Measurements from ENCODE around the gene CD247.

The CD247 gene

GRCh38 chr1:167541610-167542009, 23.3 kb upstream of the CD247 start:
- Histone ChIP-seq H3K36me3 (replicated peaks; ENCODE audit: insufficient read depth, low read length) (no peaks in the 10 kb centered on the region), H3K9me2 (replicated peaks; ENCODE audit: insufficient read depth, low read length) (no peaks in the 10 kb centered on the region), H3K79me2 (ENCODE audit: low read length) (no peaks in the 10 kb centered on the region), H3K4me2 (ENCODE audit: low read depth, low read length) (peak overlapping the region; percentile 49; the same call in 1 of the 2 replicates), H2AFZ (ENCODE audit: low read length) (no peak overlapping the region), H4K20me1 (ENCODE audit: insufficient read depth, low read length) (no peaks in the 10 kb centered on the region), H3K9me3 (replicated peaks; ENCODE audit: insufficient read depth, low read length) (no peaks in the 10 kb centered on the region), H3K27me3 (replicated peaks; ENCODE audit: insufficient read depth, low read length) (no peaks in the 10 kb centered on the region), H3K4me1 (ENCODE audit: low read length) (peaks cover 43% of the 10 kb centered on the region), H3K27ac (ENCODE audit: low read length) (no peak overlapping the region), H3F3A (ENCODE audit: insufficient read depth, low read length) (peaks cover 21% of the 10 kb centered on the region), H3K9ac (ENCODE audit: low read length) (no peak overlapping the region), H3K4me3 (ENCODE audit: low read length) (no peak overlapping the region)
- no peak for TF ChIP-seq CTCF (IDR thresholded peaks at IDR 0.05; ENCODE audit: low read length)
- no peak for TF ChIP-seq EZH2phosphoT487 (IDR thresholded peaks at IDR 0.05; ENCODE audit: low read length)
- no peak for TF ChIP-seq EZH2 (optimal IDR thresholded peaks at IDR 0.05; ENCODE audit: low read depth, low read length)
- DNase-seq: no peak

DNA sequence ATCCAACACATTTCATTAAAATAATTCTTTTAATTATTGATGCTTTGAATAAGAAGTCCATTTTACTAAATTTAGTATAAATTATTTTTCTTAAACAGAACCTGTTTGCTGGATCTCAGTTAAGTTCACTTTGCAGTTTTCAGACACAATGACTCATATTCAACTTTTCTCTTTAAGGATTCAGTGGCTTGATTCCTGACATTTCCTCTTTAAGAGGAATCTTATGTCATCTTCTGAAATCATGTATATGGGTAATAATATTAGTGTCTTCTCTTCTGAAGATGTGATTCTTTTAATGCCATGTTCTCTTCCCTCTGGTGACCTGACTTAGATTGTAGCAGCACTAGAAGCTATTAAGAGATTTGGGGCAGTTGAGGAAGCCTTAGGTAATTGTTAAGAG, 22.7 kb upstream of the CD247 start:
- Histone ChIP-seq H3K27me3 (replicated peaks; ENCODE audit: insufficient read depth, low read length) (no peaks in the 10 kb centered on the region), H3K9ac (ENCODE audit: low read length) (no peak overlapping the region), H3K79me2 (ENCODE audit: low read length) (no peaks in the 10 kb centered on the region), H3K4me1 (ENCODE audit: low read length) (peaks cover 43% of the 10 kb centered on the region), H3K36me3 (replicated peaks; ENCODE audit: insufficient read depth, low read length) (no peaks in the 10 kb centered on the region), H2AFZ (ENCODE audit: low read length) (no peak overlapping the region), H3K27ac (ENCODE audit: low read length) (no peak overlapping the region), H4K20me1 (ENCODE audit: insufficient read depth, low read length) (no peaks in the 10 kb centered on the region), H3F3A (ENCODE audit: insufficient read depth, low read length) (peaks cover 21% of the 10 kb centered on the region), H3K4me2 (ENCODE audit: low read depth, low read length) (no peak overlapping the region), H3K9me3 (replicated peaks; ENCODE audit: insufficient read depth, low read length) (no peaks in the 10 kb centered on the region), H3K4me3 (ENCODE audit: low read length) (no peak overlapping the region), H3K9me2 (replicated peaks; ENCODE audit: insufficient read depth, low read length) (no peaks in the 10 kb centered on the region)
- no peak for DNase-seq
- no peak for TF ChIP-seq EZH2 (optimal IDR thresholded peaks at IDR 0.05; ENCODE audit: low read depth, low read length)
- TF ChIP-seq CTCF (IDR thresholded peaks at IDR 0.05; ENCODE audit: low read length): no peak
- no peak for TF ChIP-seq EZH2phosphoT487 (IDR thresholded peaks at IDR 0.05; ENCODE audit: low read length)

DNA sequence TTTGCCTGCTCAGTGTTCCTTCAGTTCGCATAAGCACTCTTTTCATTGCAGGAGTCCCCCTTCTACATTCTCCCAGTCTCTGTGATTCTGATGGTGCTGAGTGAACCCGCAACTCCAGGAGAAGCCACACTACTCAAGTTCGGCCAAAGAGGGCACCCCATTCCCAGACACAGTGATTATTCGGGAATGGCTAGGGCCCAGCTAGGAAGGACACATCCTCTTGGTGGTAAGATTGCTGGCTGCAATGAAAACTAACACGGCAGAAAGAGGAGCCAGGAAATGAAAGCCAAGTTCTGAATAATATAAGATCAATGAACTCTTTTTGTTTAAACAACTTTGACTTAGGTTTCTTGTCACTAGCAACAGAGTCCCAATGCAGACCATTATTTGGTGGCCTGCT, 20.3 kb upstream of the CD247 start:
- H3K9ac ChIP-seq (ENCODE audit: low read length): no peak overlapping the region
- no peak for TF ChIP-seq EZH2 (optimal IDR thresholded peaks at IDR 0.05; ENCODE audit: low read depth, low read length)
- TF ChIP-seq EZH2phosphoT487 (IDR thresholded peaks at IDR 0.05; ENCODE audit: low read length): no peak
- TF ChIP-seq CTCF (IDR thresholded peaks at IDR 0.05; ENCODE audit: low read length): no peak; the same call in 1 of the 2 replicates

More for the DNA sequence above, 20.3 kb upstream of the CD247 start:
- Histone ChIP-seq H3K27ac (ENCODE audit: low read length) (no peak overlapping the region), H3K4me1 (ENCODE audit: low read length) (peaks cover 43% of the 10 kb centered on the region), H3K36me3 (replicated peaks; ENCODE audit: insufficient read depth, low read length) (no peaks in the 10 kb centered on the region), H2AFZ (ENCODE audit: low read length) (peak overlapping the region; percentile 43), H3K9me3 (replicated peaks; ENCODE audit: insufficient read depth, low read length) (no peaks in the 10 kb centered on the region), H4K20me1 (ENCODE audit: insufficient read depth, low read length) (no peaks in the 10 kb centered on the region), H3F3A (ENCODE audit: insufficient read depth, low read length) (peaks cover 21% of the 10 kb centered on the region), H3K27me3 (replicated peaks; ENCODE audit: insufficient read depth, low read length) (no peaks in the 10 kb centered on the region), H3K4me3 (ENCODE audit: low read length) (peak overlapping the region; percentile 25; the same call in 1 of the 2 replicates), H3K79me2 (ENCODE audit: low read length) (no peaks in the 10 kb centered on the region), H3K9me2 (replicated peaks; ENCODE audit: insufficient read depth, low read length) (no peaks in the 10 kb centered on the region), H3K4me2 (ENCODE audit: low read depth, low read length) (peak overlapping the region; percentile 68)
- no peak for DNase-seq
